Spleen (tissue), 11 donors: ENCODE results near the gene LTBP1. TPM values are rescaled to one million over a fixed set of nuclear protein-coding genes. Genes with fewer than 3 reads are reported as not detected.

ENCODE experiments used
- DNase-seq: peaks from one replicate; pipeline ENCODE4 v3.0.0-alpha.2; 2020
- H3K27ac ChIP-seq, 8 donors: fragments of 200-600 bp; sonication (generic) in 7 of 8; 1 replicate in 4 of 8; 2 replicates in 4 of 8; pipeline versions ENCODE4 v1.5.0 to v1.8.0; 2016 to 2021; ENCODE audit warnings: inconsistent platforms in 4 of 8, mild to moderate bottlenecking in 4 of 8, moderate library complexity in 1 of 8
- H3K27me3 ChIP-seq, 7 donors: fragments of 200-600 bp; sonication (generic) in 6 of 7; replicated peaks in 1 of 7; 1 replicate in 4 of 7; 2 replicates in 3 of 7; pipeline versions ENCODE4 v1.5.0 to v1.8.0; 2016 to 2021; ENCODE audit warnings: inconsistent platforms in 3 of 7, mild to moderate bottlenecking in 1 of 7
- H3K36me3 ChIP-seq, 6 donors: fragments of 200-600 bp; sonication (generic) in 5 of 6; 1 replicate in 4 of 6; 2 replicates in 2 of 6; pipeline versions ENCODE4 v1.5.0 to v1.8.0; 2016 to 2021; ENCODE audit warnings: inconsistent platforms in 2 of 6
- H3K4me1 ChIP-seq, 6 donors: fragments of 200-600 bp; sonication (generic) in 5 of 6; 1 replicate in 3 of 6; 2 replicates in 3 of 6; pipeline versions ENCODE4 v1.5.0 to v1.8.0; 2016 to 2021; ENCODE audit warnings: inconsistent platforms in 3 of 6
- H3K4me3 ChIP-seq, 8 donors: fragments of 200-600 bp; sonication (generic) in 7 of 8; 1 replicate in 4 of 8; 2 replicates in 4 of 8; pipeline versions ENCODE4 v1.5.0 to v1.8.0; 2016 to 2021; ENCODE audit warnings: inconsistent platforms in 4 of 8, mild to moderate bottlenecking in 4 of 8, moderate library complexity in 2 of 8
- H3K9me3 ChIP-seq, 8 donors: fragments of 200-600 bp; sonication (generic) in 7 of 8; 1 replicate in 4 of 8; 2 replicates in 4 of 8; pipeline versions ENCODE4 v1.5.0 to v1.8.0; 2016 to 2021; ENCODE audit warnings: inconsistent platforms in 4 of 8
- CTCF ChIP-seq, 11 experiments: fragments of 200-600 bp in 7 of 11; fragments of 450-650 bp in 4 of 11; sonication (generic) in 4 of 11; IDR thresholded peaks in 8 of 11; conservative IDR thresholded peaks in 3 of 11; 1 replicate in 7 of 11; 2 replicates in 4 of 11; pipeline versions ENCODE4 v1.4.0 to v1.8.0; 2016 to 2021; ENCODE audit warnings: antibody characterized with exemption in 11 of 11, inconsistent platforms in 4 of 11, mild to moderate bottlenecking in 1 of 11
- POLR2A ChIP-seq, 3 donors: fragments of 450-650 bp; IDR thresholded peaks; one replicate each; pipeline ENCODE4 v1.5.1; 2017; ENCODE audit warnings: antibody characterized with exemption in 3 of 3, mild to moderate bottlenecking in 1 of 3
- POLR2AphosphoS5 ChIP-seq, 3 donors: sonication (generic); formaldehyde crosslinking; IDR thresholded peaks; one replicate each; pipeline ENCODE4 v1.5.1; 2017; ENCODE audit warnings: antibody characterized with exemption in 3 of 3
- WGBS, 5 donors: extraction: QIAGEN DNeasy Blood & Tissue Kit in 3 of 5; methylation state at CpG; one replicate each; pipeline versions ENCODE4 v1.1.5 to v1.1.7; 2013 to 2018; 5-methylcytosine and 5-hydroxymethylcytosine counted together
- intact Hi-C: fragments of 100-400 bp; cut with DNase I; formaldehyde crosslinking; loops from one replicate; pipeline ENCODE4 v1.15.0; 2023; ENCODE audit warnings: low total_unique reads
- polyA plus RNA-seq, 3 donors: library from polyadenylated mRNA; stranded (reverse); fragments of 200-250 nt; gene quantifications; one replicate each; pipeline ENCODE4 v1.2.1, GENCODE V29; 2013
- total RNA-seq, 7 donors: library from RNA; depleted of rRNA in 3 of 7; stranded (reverse); fragments of >200 nt in 3 of 7; fragmentation: NEBNext Ultra II Directional in 4 of 7; extraction: Animal tissue kit (Norgen Biotek cat#: 25700) in 4 of 7; gene quantifications; one replicate each; pipeline versions ENCODE4 v1.1.0 to v1.2.1, GENCODE V29; 2016 to 2021
- donor health status: healthy with polysubstance abuse.
- donor health status: DM: no; HTN: no; CAD: no; lungs with moderate emphysema.
- donor health status: DM: no; HTN: no; CAD: no.
- donor health status: Bipolar disorder and iron deficiency.
- donor health status: healthy.
- donor health status: DM: no; HTN: no; CAD: no.
- donor health status: DM: yes; HTN: yes; CAD: no.

The LTBP1 gene
- total and polyA plus RNA-seq, 10 donors: 6.8 to 28.0 (median 13.3) TPM

GRCh38 chr2:33273479-33273878 is 326.7 kb downstream of the LTBP1 start:
- DNase-seq: no peak
- H3K27ac ChIP-seq: no peak overlapping the region
- TF ChIP-seq POLR2AphosphoS5 (IDR thresholded peaks at IDR 0.05) (no peak), CTCF (IDR thresholded peaks at IDR 0.05 in 8 of 11, conservative IDR thresholded peaks at IDR 0.05 in 3 of 11) (no peak), POLR2A (IDR thresholded peaks at IDR 0.05) (no peak)
- H3K4me1 ChIP-seq: peaks cover 0 to 15% (median 0%) of the 10 kb centered on the region in 6 donors
- no peaks in the 10 kb centered on the region for H3K27me3 ChIP-seq
- H3K4me3 ChIP-seq: no peak overlapping the region
- WGBS, 5 donors: 95 to 100% (median 97%) methylated on average over 1 of the region's 1 CpG
- intact Hi-C loops: no loop called here
- H3K36me3 ChIP-seq: no peaks in the 10 kb centered on the region
- no peaks in the 10 kb centered on the region for H3K9me3 ChIP-seq

DNA sequence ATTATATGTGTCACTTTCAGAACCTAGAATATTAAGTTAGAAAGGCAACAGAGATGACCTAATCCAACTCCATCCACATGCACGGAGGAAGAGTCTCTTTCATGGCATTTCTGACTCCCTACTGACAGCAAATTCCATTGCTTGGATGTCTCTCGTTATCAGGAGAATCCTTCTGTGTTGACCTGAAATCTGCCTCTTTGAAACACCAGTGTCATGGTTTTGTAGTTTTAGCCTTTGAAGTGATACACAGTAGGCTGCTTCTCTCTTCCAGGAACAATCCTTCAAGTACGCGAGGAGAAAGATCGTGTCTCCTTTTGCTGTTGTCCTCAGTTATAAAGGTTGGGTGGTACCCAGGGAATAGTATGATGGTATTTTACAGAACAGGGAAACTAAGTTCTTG is 327.8 kb downstream of the LTBP1 start:
- TF ChIP-seq POLR2A (IDR thresholded peaks at IDR 0.05) (no peak), POLR2AphosphoS5 (IDR thresholded peaks at IDR 0.05) (no peak), CTCF (IDR thresholded peaks at IDR 0.05 in 8 of 11, conservative IDR thresholded peaks at IDR 0.05 in 3 of 11) (no peak)
- no peaks in the 10 kb centered on the region for H3K9me3 ChIP-seq
- H3K36me3 ChIP-seq: no peaks in the 10 kb centered on the region
- DNase-seq: no peak
- peaks cover 0 to 15% (median 0%) of the 10 kb centered on the region in 6 donors for H3K4me1 ChIP-seq
- 94 to 96% (median 96%) methylated on average over 5 of the region's 5 CpGs for WGBS, 5 donors
- H3K27me3 ChIP-seq: no peaks in the 10 kb centered on the region
- H3K27ac ChIP-seq: no peak overlapping the region
- intact Hi-C loops: no loop called here
- H3K4me3 ChIP-seq: no peak overlapping the region

- no peaks in the 10 kb centered on the region for H3K36me3 ChIP-seq
- no peak overlapping the region for H3K4me3 ChIP-seq
- H3K27ac ChIP-seq: no peak overlapping the region
- no peaks in the 10 kb centered on the region for H3K27me3 ChIP-seq
- peaks cover 0 to 11% (median 0%) of the 10 kb centered on the region in 6 donors for H3K4me1 ChIP-seq
- DNase-seq: no peak
- WGBS, 5 donors: 77 to 92% (median 86%) methylated on average over 12 of the region's 12 CpGs
- intact Hi-C loops: no loop called here
- H3K9me3 ChIP-seq: no peaks in the 10 kb centered on the region
- TF ChIP-seq POLR2A (IDR thresholded peaks at IDR 0.05) (no peak), POLR2AphosphoS5 (IDR thresholded peaks at IDR 0.05) (no peak), CTCF (IDR thresholded peaks at IDR 0.05 in 8 of 11, conservative IDR thresholded peaks at IDR 0.05 in 3 of 11) (no peak)
These were observed 329.1 kb downstream of the LTBP1 start for GRCh38 chr2:33275689-33276444.

- intact Hi-C loops: no loop called here
- 72 to 83% (median 82%) methylated on average over 5 of the region's 5 CpGs for WGBS, 5 donors
- no peak overlapping the region for H3K27ac ChIP-seq
- DNase-seq: no peak
- TF ChIP-seq POLR2A (IDR thresholded peaks at IDR 0.05): no peak
- no peak for TF ChIP-seq CTCF (IDR thresholded peaks at IDR 0.05 in 8 of 11, conservative IDR thresholded peaks at IDR 0.05 in 3 of 11)
- H3K27me3 ChIP-seq: no peaks in the 10 kb centered on the region
- H3K4me1 ChIP-seq: peaks cover 0 to 6% (median 0%) of the 10 kb centered on the region in 6 donors
- no peak overlapping the region for H3K4me3 ChIP-seq
- no peaks in the 10 kb centered on the region for H3K9me3 ChIP-seq
- no peaks in the 10 kb centered on the region for H3K36me3 ChIP-seq
These were observed 330.3 kb downstream of the LTBP1 start for GRCh38 chr2:33277002-33277426.
